NOMO-1 treated with dmso at 0.1 percent for 144 hours (cell line): ENCODE results near the gene CAMK1D.

Experiments used
- DNase-seq: peaks from one replicate; lab custom pipeline; 2025; ENCODE audit not compliant: unreplicated experiment; lab: John Stamatoyannopoulos, UW

Gene CAMK1D

GRCh38 chr10:12642036-12642435, 292.7 kb downstream of the CAMK1D start:
- DNase-seq = no peak

- no peak for DNase-seq
These were observed 293.9 kb downstream of the CAMK1D start for GRCh38 chr10:12643279-12643678.

- DNase-seq = no peak
These were observed 295.2 kb downstream of the CAMK1D start for GRCh38 chr10:12644380-12645144.

- DNase-seq = no peak
These were observed 296.1 kb downstream of the CAMK1D start for GRCh38 chr10:12645449-12645848.

- DNase-seq = no peak
These were observed 299.8 kb downstream of the CAMK1D start for GRCh38 chr10:12649012-12649584.

GRCh38 chr10:12650122-12650521, 300.8 kb downstream of the CAMK1D start:
- DNase-seq = no peak

- DNase-seq = no peak
These were observed 301.4 kb downstream of the CAMK1D start for GRCh38 chr10:12650538-12651298.

GRCh38 chr10:12655940-12656339, 306.6 kb downstream of the CAMK1D start:
- DNase-seq = no peak

- peak; percentile 37 for DNase-seq
These were observed 307.3 kb downstream of the CAMK1D start for GRCh38 chr10:12656518-12657142.

- DNase-seq = no peak
These were observed 308.1 kb downstream of the CAMK1D start for GRCh38 chr10:12657489-12657888.

- DNase-seq = no peak
These were observed 309.2 kb downstream of the CAMK1D start for GRCh38 chr10:12658526-12658925.

- no peak for DNase-seq
These were observed 310.4 kb downstream of the CAMK1D start for GRCh38 chr10:12659706-12660105.

GRCh38 chr10:12660812-12661211, 311.5 kb downstream of the CAMK1D start:
- DNase-seq = no peak

- no peak for DNase-seq
These were observed 312.3 kb downstream of the CAMK1D start for GRCh38 chr10:12661671-12662070.

- DNase-seq = no peak
These were observed 314.5 kb downstream of the CAMK1D start for GRCh38 chr10:12663863-12664262.

GRCh38 chr10:12665501-12665900, 316.2 kb downstream of the CAMK1D start:
- DNase-seq = no peak

- DNase-seq = no peak
These were observed 317.7 kb downstream of the CAMK1D start for GRCh38 chr10:12667052-12667451.

- DNase-seq = no peak
These were observed 319.3 kb downstream of the CAMK1D start for GRCh38 chr10:12668634-12669033.

GRCh38 chr10:12670004-12670403, 320.7 kb downstream of the CAMK1D start:
- no peak for DNase-seq

- no peak for DNase-seq
These were observed 325.8 kb downstream of the CAMK1D start for GRCh38 chr10:12675186-12675585.

GRCh38 chr10:12679636-12680035, 330.3 kb downstream of the CAMK1D start:
- no peak for DNase-seq

- no peak for DNase-seq
These were observed 331.9 kb downstream of the CAMK1D start for GRCh38 chr10:12681252-12681651.
